LNCaP clone FGC (cell line): Measurements from ENCODE around the gene SUPV3L1.

ENCODE experiments used
- DNase-seq: peaks from one replicate; pipeline ENCODE4 v3.0.0-alpha.2; 2011; ENCODE audit warnings: low read depth
- H3K4me3 ChIP-seq: 2 replicates; pipeline ENCODE4 v1.5.1; 2011; ENCODE audit warnings: mild to moderate bottlenecking, low read depth, low read length, control low read depth
- TF ChIP-seq, protein P1 (sequence below): IDR thresholded peaks from 2 replicates; pipeline ENCODE4 v1.5.1; 2012; ENCODE audit warnings: mild to moderate bottlenecking; ENCODE audit not compliant: control insufficient read depth, insufficient read depth; ENCODE audit errors: extremely low read depth

The SUPV3L1 gene

DNA sequence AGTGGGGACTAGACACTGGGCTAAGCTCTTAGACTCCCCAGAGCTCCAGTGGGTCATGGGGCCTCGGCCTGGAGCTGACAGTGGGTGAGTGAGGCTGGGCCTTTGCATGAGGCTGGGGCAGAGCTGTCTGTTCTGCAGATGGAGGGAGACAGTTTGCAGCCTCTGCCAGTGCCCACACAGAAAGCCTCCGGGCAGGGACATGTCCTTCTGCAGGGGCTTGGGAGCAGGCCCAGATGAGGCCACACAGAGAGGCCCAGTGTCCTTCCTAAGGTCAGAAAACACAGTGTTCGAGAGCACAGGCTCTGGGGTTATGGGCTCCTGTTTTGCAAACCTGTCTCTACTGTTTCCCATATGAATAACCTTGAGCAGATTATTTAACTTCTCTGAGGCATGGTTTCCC, 73.1 kb downstream of the SUPV3L1 start:
- no peak overlapping the region for H3K4me3 ChIP-seq
- TF ChIP-seq, protein P1, sequence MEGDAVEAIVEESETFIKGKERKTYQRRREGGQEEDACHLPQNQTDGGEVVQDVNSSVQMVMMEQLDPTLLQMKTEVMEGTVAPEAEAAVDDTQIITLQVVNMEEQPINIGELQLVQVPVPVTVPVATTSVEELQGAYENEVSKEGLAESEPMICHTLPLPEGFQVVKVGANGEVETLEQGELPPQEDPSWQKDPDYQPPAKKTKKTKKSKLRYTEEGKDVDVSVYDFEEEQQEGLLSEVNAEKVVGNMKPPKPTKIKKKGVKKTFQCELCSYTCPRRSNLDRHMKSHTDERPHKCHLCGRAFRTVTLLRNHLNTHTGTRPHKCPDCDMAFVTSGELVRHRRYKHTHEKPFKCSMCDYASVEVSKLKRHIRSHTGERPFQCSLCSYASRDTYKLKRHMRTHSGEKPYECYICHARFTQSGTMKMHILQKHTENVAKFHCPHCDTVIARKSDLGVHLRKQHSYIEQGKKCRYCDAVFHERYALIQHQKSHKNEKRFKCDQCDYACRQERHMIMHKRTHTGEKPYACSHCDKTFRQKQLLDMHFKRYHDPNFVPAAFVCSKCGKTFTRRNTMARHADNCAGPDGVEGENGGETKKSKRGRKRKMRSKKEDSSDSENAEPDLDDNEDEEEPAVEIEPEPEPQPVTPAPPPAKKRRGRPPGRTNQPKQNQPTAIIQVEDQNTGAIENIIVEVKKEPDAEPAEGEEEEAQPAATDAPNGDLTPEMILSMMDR = no peak
- no peak for DNase-seq

DNA sequence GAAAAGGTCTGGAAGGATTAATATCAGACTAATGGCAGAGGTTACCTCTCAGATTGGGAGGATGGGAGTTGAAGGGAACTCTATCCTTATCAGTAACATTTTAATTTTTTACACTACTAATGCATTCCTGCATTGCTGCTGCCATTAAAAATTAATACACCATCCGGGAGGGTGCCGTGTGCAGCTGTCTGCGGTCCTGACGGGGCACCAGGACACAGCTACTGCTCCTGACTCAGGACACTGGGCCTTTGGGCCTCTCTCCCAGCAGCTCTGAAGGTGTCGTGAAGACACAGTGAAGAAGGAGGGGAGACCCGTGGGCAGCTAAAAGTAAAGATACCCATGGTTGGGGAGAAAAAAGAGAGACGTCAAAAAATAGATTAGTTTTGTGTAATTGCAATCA, 74.8 kb downstream of the SUPV3L1 start:
- no peak overlapping the region for H3K4me3 ChIP-seq
- no peak for DNase-seq
- TF ChIP-seq, protein P1 = no peak
